K562 (cell line): Measurements from ENCODE around the gene WDFY2. TPM values are rescaled to one million over a fixed set of nuclear protein-coding genes. Genes with fewer than 3 reads are reported as not detected.

Source experiments
- ATAC-seq: fragments of 200-7000 bp; cut with Tn5 transposase; 3 replicates; pipeline ENCODE4 v1.9.1; 2020; ENCODE audit warnings: moderate library complexity
- BruUV-seq: library from RNA; stranded (reverse); fragments of 400-500 nt; replicated peaks from 2 replicates; lab custom pipeline; 2021; lab: Mats Ljungman, UMichigan
- CTCF ChIA-PET: fragments of 300-600 bp; formaldehyde crosslinking; extraction: SDS; loops from one replicate; lab custom pipeline; 2021; ENCODE audit warnings: low intra/inter-chr PET ratio; lab: Yijun Ruan, JAX
- POLR2A ChIA-PET: fragments of 300-600, 350-650 bp; sonication (Branson Sonifier 250); formaldehyde crosslinking; extraction: SDS; loops from one replicate; lab custom pipeline; 2021; ENCODE audit warnings: antibody characterized with exemption, inconsistent platforms; lab: Yijun Ruan, JAX
- DNase-seq, 4 experiments: peaks; one replicate each; pipeline versions ENCODE4 v3.0.0 to v3.0.0-alpha.2; 2011 to 2018; ENCODE audit warnings: low spot score in 3 of 4, mixed read lengths in 3 of 4; ENCODE audit errors: extremely low read depth in 1 of 4
- FAIRE-seq: peaks from 2 replicates; lab custom pipeline; 2011; peaks lifted over from hg19 to GRCh38; lab: Jason Lieb, UNC
- H2AFZ ChIP-seq: 2 replicates; pipeline ENCODE4 v1.6.0; 2011; ENCODE audit warnings: low read depth, low read length, control low read depth, inconsistent platforms
- H3K27ac ChIP-seq: fragments of 200-600 bp; 3 replicates; pipeline ENCODE4 v1.8.0; 2011; ENCODE audit warnings: low read depth, mild to moderate bottlenecking, control low read depth, inconsistent platforms, low read length, moderate library complexity, mixed read lengths; ENCODE audit errors: extremely low read depth
- H3K27me3 ChIP-seq, 2 experiments: fragments of 300-600 bp in 1 of 2; 2 replicates in 1 of 2; 3 replicates in 1 of 2; pipeline versions ENCODE4 v1.6.0 to v1.8.0; 2011; ENCODE audit warnings: inconsistent platforms in 2 of 2, low read length in 2 of 2, mild to moderate bottlenecking in 1 of 2, mixed read lengths in 1 of 2, moderate library complexity in 1 of 2; ENCODE audit not compliant: control insufficient read depth in 2 of 2, insufficient read depth in 2 of 2
- H3K36me3 ChIP-seq: fragments of 300-600 bp; 3 replicates; pipeline ENCODE4 v1.8.0; 2011; ENCODE audit warnings: mild to moderate bottlenecking, low read length, inconsistent platforms; ENCODE audit not compliant: control insufficient read depth, insufficient read depth
- H3K4me1 ChIP-seq, 2 experiments: fragments of 200-600 bp in 1 of 2; replicated peaks in 1 of 2; 2 replicates in 1 of 2; 3 replicates in 1 of 2; pipeline versions ENCODE4 v1.5.1 to v1.8.0; 2011; ENCODE audit warnings: inconsistent platforms in 2 of 2, low read length in 2 of 2, mild to moderate bottlenecking in 1 of 2, mixed read lengths in 1 of 2, moderate library complexity in 1 of 2; ENCODE audit not compliant: control insufficient read depth in 2 of 2, insufficient read depth in 2 of 2
- H3K4me2 ChIP-seq: 2 replicates; pipeline ENCODE4 v1.6.1; 2011; ENCODE audit warnings: low read length, control low read depth, inconsistent platforms, mixed read lengths; ENCODE audit not compliant: insufficient read depth
- H3K4me3 ChIP-seq: fragments of 200-600 bp; sonication (generic), shearing (Covaris generic); 2 replicates; pipeline ENCODE4 v1.5.1; 2016; ENCODE audit warnings: control low read depth, inconsistent platforms
- H3K79me2 ChIP-seq: fragments of 200-600 bp; 3 replicates; pipeline ENCODE4 v1.8.0; 2011; ENCODE audit warnings: low read length, inconsistent platforms; ENCODE audit not compliant: control insufficient read depth, insufficient read depth
- H3K9ac ChIP-seq, 2 experiments: 2 replicates each; pipeline versions ENCODE4 v1.6.0 to v1.6.1; 2011; ENCODE audit warnings: low read depth in 2 of 2, low read length in 2 of 2, control low read depth in 1 of 2, inconsistent platforms in 1 of 2, mild to moderate bottlenecking in 1 of 2, mixed read lengths in 1 of 2; ENCODE audit not compliant: insufficient read depth in 1 of 2
- H3K9me1 ChIP-seq: one replicate; pipeline ENCODE4 v1.6.0; 2011; ENCODE audit warnings: inconsistent platforms, mild to moderate bottlenecking, low read length, moderate library complexity; ENCODE audit not compliant: control insufficient read depth, insufficient read depth
- H3K9me3 ChIP-seq: replicated peaks from 2 replicates; pipeline ENCODE4 v1.5.1; 2011; ENCODE audit warnings: low read depth, low read length, inconsistent platforms; ENCODE audit not compliant: control insufficient read depth, insufficient read depth
- H4K20me1 ChIP-seq: replicated peaks from 2 replicates; pipeline ENCODE4 v1.6.1; 2011; ENCODE audit warnings: low read length, inconsistent platforms, mixed read lengths; ENCODE audit not compliant: control insufficient read depth, insufficient read depth
- BDP1 ChIP-seq: IDR thresholded peaks from 3 replicates; pipeline ENCODE4 v1.6.1; 2011; ENCODE audit not compliant: insufficient read length, insufficient read depth
- BRCA1 ChIP-seq, 2 experiments: fragments of 450-650 bp in 1 of 2; sonication (generic) in 1 of 2; formaldehyde crosslinking in 1 of 2; IDR thresholded peaks; 2 replicates each; pipeline versions ENCODE4 v1.5.0 to v1.6.1; 2017 to 2020; ENCODE audit warnings: mild to moderate bottlenecking in 1 of 2, missing genetic modification reagents in 1 of 2
- EZH2 ChIP-seq: IDR thresholded peaks from 2 replicates; pipeline ENCODE4 v1.6.1; 2012; ENCODE audit warnings: low read depth, mild to moderate bottlenecking, inconsistent platforms, low read length, borderline replicate concordance
- GATAD2B ChIP-seq: fragments of 450-650 bp; IDR thresholded peaks from 2 replicates; pipeline ENCODE4 v1.6.1; 2017; ENCODE audit warnings: mild to moderate bottlenecking, borderline replicate concordance
- HNRNPL ChIP-seq: fragments of 200-400 bp; formaldehyde crosslinking; IDR thresholded peaks from 2 replicates; pipeline ENCODE4 v1.6.1; 2017; ENCODE audit warnings: low read depth, mild to moderate bottlenecking, low read length
- IFI16 ChIP-seq: fragments of 250-450 bp; sonication (Bioruptor Pico); IDR thresholded peaks from 2 replicates; pipeline ENCODE4 v2.1.2; 2022; ENCODE audit warnings: mild to moderate bottlenecking, inconsistent platforms
- L3MBTL2 ChIP-seq: fragments of 450-650 bp; IDR thresholded peaks from 2 replicates; pipeline ENCODE4 v1.6.1; 2016; ENCODE audit warnings: mild to moderate bottlenecking, moderate library complexity
- MECOM ChIP-seq: fragments of 250-450 bp; sonication (Bioruptor Pico); IDR thresholded peaks from 2 replicates; pipeline ENCODE4 v1.8.0; 2022; ENCODE audit warnings: inconsistent platforms
- NR2C1 ChIP-seq, 2 experiments: fragments of 450-650 bp; IDR thresholded peaks; 2 replicates each; pipeline ENCODE4 v1.6.1; 2017; ENCODE audit warnings: mild to moderate bottlenecking in 2 of 2, antibody characterized with exemption in 1 of 2, inconsistent platforms in 1 of 2, missing compliant biosample characterization in 1 of 2, missing genetic modification characterization in 1 of 2
- PTTG1 ChIP-seq: fragments of 450-650 bp; IDR thresholded peaks from 2 replicates; pipeline ENCODE4 v1.6.1; 2016; ENCODE audit warnings: low read depth, mild to moderate bottlenecking, missing genetic modification characterization, missing compliant biosample characterization
- RBBP5 ChIP-seq: fragments of 200-600 bp; sonication (generic); IDR thresholded peaks from 2 replicates; pipeline ENCODE4 v1.6.1; 2012; ENCODE audit warnings: borderline replicate concordance, mild to moderate bottlenecking, low read length, control low read depth, inconsistent platforms; ENCODE audit not compliant: insufficient read depth, poor library complexity, severe bottlenecking
- SIX5 ChIP-seq, 2 experiments: IDR thresholded peaks; 2 replicates each; pipeline ENCODE4 v1.6.1; 2011; ENCODE audit warnings: low read length in 2 of 2, borderline replicate concordance in 1 of 2, low read depth in 1 of 2, mild to moderate bottlenecking in 1 of 2, moderate library complexity in 1 of 2; ENCODE audit not compliant: insufficient read depth in 1 of 2
- SMARCA4 ChIP-seq: fragments of 450-650 bp; IDR thresholded peaks from 2 replicates; pipeline ENCODE4 v1.6.1; 2016
- YY1 ChIP-seq, 3 experiments: IDR thresholded peaks; 2 replicates each; pipeline ENCODE4 v1.6.1; 2011; ENCODE audit warnings: low read length in 2 of 3, mild to moderate bottlenecking in 2 of 3, moderate library complexity in 2 of 3, borderline replicate concordance in 1 of 3, control low read depth in 1 of 3, low read depth in 1 of 3; ENCODE audit not compliant: insufficient read depth in 3 of 3, insufficient replicate concordance in 2 of 3, control insufficient read depth in 1 of 3, insufficient read length in 1 of 3; ENCODE audit errors: extremely low read depth in 1 of 3
- ZNF134 ChIP-seq: fragments of 250-450 bp; sonication (Bioruptor Pico); conservative IDR thresholded peaks from 2 replicates; pipeline ENCODE4 v1.4.0; 2020
- ZNF143 ChIP-seq: sonication (generic); formaldehyde crosslinking; IDR thresholded peaks from 2 replicates; pipeline ENCODE4 v1.9.0; 2022; ENCODE audit warnings: mild to moderate bottlenecking, missing genetic modification reagents
- ZNF212 ChIP-seq: fragments of 450-650 bp; formaldehyde crosslinking; IDR thresholded peaks from 2 replicates; pipeline ENCODE4 v1.4.0; 2020; ENCODE audit warnings: mild to moderate bottlenecking
- ZNF436 ChIP-seq: fragments of 250-450, 450-650 bp; sonication (Bioruptor Pico); formaldehyde crosslinking; IDR thresholded peaks from 2 replicates; pipeline ENCODE4 v1.7.0; 2020; ENCODE audit warnings: mild to moderate bottlenecking
- ZNF76 ChIP-seq: fragments of 250-450 bp; sonication (Bioruptor Pico); IDR thresholded peaks from 2 replicates; pipeline ENCODE4 v1.4.0; 2020; ENCODE audit warnings: mild to moderate bottlenecking, moderate library complexity, borderline replicate concordance
- WGBS: fragments of 100-300 bp; shearing (Covaris generic); methylation state at CpG from one replicate; pipeline ENCODE4 v1.1.6; 2016; ENCODE audit warnings: low coverage, mixed read lengths; ENCODE audit not compliant: insufficient coverage; ENCODE audit errors: missing lambda C conversion rate; 5-methylcytosine and 5-hydroxymethylcytosine counted together
- in situ Hi-C: fragments of 300-500 bp; cut with MboI; formaldehyde crosslinking; loops from 4 replicates; pipeline ENCODE4 v1.15.0; 2018; ENCODE audit warnings: inconsistent platforms, mixed read lengths
- intact Hi-C: fragments of 100-400 bp; cut with micrococcal nuclease; formaldehyde crosslinking; loops from 2 replicates; pipeline ENCODE4 v1.14.2; 2022
- polyA plus RNA-seq, 8 experiments: library from polyadenylated mRNA; depleted of rRNA in 4 of 8; stranded (reverse) in 5 of 8; unstranded in 3 of 8; fragments of >200 nt; fragmentation: Nextera tagmentation in 2 of 8; fragmentation: Illumina TruSeq in 1 of 8; extraction: Ambion mirVana in 2 of 8; extraction: Trizol in 1 of 8; gene quantifications; 2 replicates each; pipeline versions ENCODE4 v1.2.1 to v1.2.3, GENCODE V29; 2011 to 2014; ENCODE audit warnings: inconsistent platforms in 1 of 8, missing spikeins in 1 of 8
- total RNA-seq, 7 experiments: library from RNA; depleted of rRNA in 6 of 7; stranded (reverse); fragments of >200 nt in 6 of 7; fragmentation: Illumina TruSeq in 2 of 7; extraction: Trizol in 2 of 7; gene quantifications; 2 replicates each; pipeline versions ENCODE4 v1.2.1 to v1.2.3, GENCODE V29; 2011 to 2021; ENCODE audit warnings: low replicate concordance in 1 of 7
- TF ChIP-seq, protein P1 (sequence below): sonication (generic); formaldehyde crosslinking; IDR thresholded peaks from 2 replicates; pipeline ENCODE4 v1.4.0; 2020; ENCODE audit warnings: mild to moderate bottlenecking, missing genetic modification reagents
- TF ChIP-seq, protein P2 (sequence below): fragments of 250-450 bp; sonication (Bioruptor Pico); IDR thresholded peaks from 2 replicates; pipeline ENCODE4 v1.8.0; 2021; ENCODE audit warnings: moderate library complexity, mild to moderate bottlenecking, inconsistent platforms

The WDFY2 gene
- total and polyA plus RNA-seq, 9 of the 15 experiments (the other 6 are each of a cell fraction or from before 2014, with no cell fraction given), result 0.66 to 6.4 (median 4.4) TPM

DNA sequence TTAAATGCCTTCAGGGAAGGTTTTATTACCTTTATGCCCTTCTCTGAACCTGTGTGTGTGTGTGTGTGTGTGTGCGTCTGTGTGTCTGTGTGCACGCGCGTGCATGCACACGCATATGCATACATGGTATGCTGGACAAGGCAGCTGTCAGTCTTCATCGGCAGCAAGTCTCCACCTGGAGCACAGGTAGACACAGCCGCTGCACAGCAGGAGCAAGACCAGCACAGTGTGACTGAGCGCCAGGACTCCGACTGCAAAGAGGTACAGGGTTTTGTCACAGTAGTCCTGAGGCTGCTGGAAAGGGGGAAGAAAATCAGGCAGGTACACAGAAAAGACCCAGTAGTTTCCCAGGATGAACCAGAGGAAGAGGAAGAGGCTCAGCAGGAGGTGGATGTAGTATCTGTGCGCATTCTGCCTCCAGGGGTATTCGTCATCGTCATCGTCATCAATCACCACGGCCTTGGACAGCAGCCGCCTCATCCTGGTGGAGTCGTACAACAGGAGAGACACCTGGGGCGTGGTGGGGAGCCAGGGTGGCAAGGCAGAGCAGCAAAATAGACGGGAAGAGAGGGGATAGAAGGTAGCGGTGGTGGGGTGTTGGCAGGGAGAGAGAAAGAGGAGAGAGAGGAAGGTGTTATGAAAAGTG is 232.5 kb downstream of the WDFY2 start:
- Histone ChIP-seq H3K27ac (no peak overlapping the region), H3K9ac (no peak overlapping the region), H3K9me3 (no peaks in the 10 kb centered on the region), H3K27me3 (peaks cover 2 to 26% of the 10 kb centered on the region in 2 experiments; a peak in 4 of 5 replicates), H3K36me3 (no peaks in the 10 kb centered on the region), H3K4me2 (no peak overlapping the region; the same call in 1 of the 2 replicates), H3K4me3 (no peak overlapping the region), H4K20me1 (no peaks in the 10 kb centered on the region; the same call in 1 of the 2 replicates), H2AFZ (no peak overlapping the region), H3K9me1 (no peaks in the 10 kb centered on the region), H3K4me1 (peaks cover 3 to 14% of the 10 kb centered on the region in 2 experiments; a peak in 3 of 5 replicates), H3K79me2 (no peaks in the 10 kb centered on the region)
- ATAC-seq (no peak), DNase-seq (peak in 3 of 4 experiments; percentile 21 to 38 (median 28)), FAIRE-seq (no peak)
- WGBS, result 30% methylated on average over 18 of the region's 19 CpGs
- intact Hi-C loops (no loop called here), in situ Hi-C loops (no loop called here)
- ChIA-PET POLR2A (no interaction called here), CTCF (no interaction called here)
- no TSS peak for BruUV-seq
- TF ChIP-seq, protein P1, sequence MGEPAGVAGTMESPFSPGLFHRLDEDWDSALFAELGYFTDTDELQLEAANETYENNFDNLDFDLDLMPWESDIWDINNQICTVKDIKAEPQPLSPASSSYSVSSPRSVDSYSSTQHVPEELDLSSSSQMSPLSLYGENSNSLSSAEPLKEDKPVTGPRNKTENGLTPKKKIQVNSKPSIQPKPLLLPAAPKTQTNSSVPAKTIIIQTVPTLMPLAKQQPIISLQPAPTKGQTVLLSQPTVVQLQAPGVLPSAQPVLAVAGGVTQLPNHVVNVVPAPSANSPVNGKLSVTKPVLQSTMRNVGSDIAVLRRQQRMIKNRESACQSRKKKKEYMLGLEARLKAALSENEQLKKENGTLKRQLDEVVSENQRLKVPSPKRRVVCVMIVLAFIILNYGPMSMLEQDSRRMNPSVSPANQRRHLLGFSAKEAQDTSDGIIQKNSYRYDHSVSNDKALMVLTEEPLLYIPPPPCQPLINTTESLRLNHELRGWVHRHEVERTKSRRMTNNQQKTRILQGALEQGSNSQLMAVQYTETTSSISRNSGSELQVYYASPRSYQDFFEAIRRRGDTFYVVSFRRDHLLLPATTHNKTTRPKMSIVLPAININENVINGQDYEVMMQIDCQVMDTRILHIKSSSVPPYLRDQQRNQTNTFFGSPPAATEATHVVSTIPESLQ, result no peak
- TF ChIP-seq ZNF436 (CRISPR knock-in tag) (no peak), PTTG1 (tag) (no peak), L3MBTL2 (no peak), ZNF134 (CRISPR knock-in tag) (no peak), ZNF143 (no peak), GATAD2B (no peak), HNRNPL (no peak), YY1 (IDR thresholded peaks at IDR 0.05; ENCODE audit: borderline replicate concordance in 1 of 3, control insufficient read depth in 1 of 3, extremely low read depth in 1 of 3, insufficient read depth in 3 of 3, insufficient read length in 1 of 3, insufficient replicate concordance in 2 of 3, low read depth in 1 of 3, low read length in 2 of 3) (no peak), BDP1 (no peak), MECOM (CRISPR knock-in tag) (0 out of 2 replicates have a peak, but pooled peaks have one; percentile 39), SMARCA4 (no peak), EZH2 (no peak), ZNF76 (CRISPR knock-in tag) (no peak), RBBP5 (no peak), IFI16 (CRISPR knock-in tag) (no peak), NR2C1 (IDR thresholded peaks at IDR 0.05) (no peak), NR2C1 (tag; IDR thresholded peaks at IDR 0.05) (no peak), ZNF212 (no peak), SIX5 (IDR thresholded peaks at IDR 0.05; ENCODE audit: borderline replicate concordance in 1 of 2, insufficient read depth in 1 of 2, low read depth in 1 of 2, low read length in 2 of 2) (no peak), BRCA1 (IDR thresholded peaks at IDR 0.05) (no peak), BRCA1 (CRISPR knock-in tag; IDR thresholded peaks at IDR 0.05) (no peak)
- TF ChIP-seq, protein P2, sequence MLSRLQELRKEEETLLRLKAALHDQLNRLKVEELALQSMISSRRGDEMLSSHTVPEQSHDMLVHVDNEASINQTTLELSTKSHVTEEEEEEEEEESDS, result no peak
